Endothelial cell of umbilical vein (primary cell): ENCODE results near the gene VSX1. TPM values are rescaled to one million over a fixed set of nuclear protein-coding genes. Genes with fewer than 3 reads are reported as not detected.

ENCODE experiments used
- BruUV-seq: library from RNA; stranded (reverse); fragments of 400-500 nt; replicated peaks from 2 replicates; lab custom pipeline; 2021; lab: Mats Ljungman, UMichigan
- CTCF ChIA-PET: fragments of 300-600, 350-600 bp; sonication (Branson Sonifier 250); formaldehyde crosslinking; loops from one replicate; lab custom pipeline; 2021; ENCODE audit warnings: antibody characterized with exemption, inconsistent platforms; lab: Charles Lee
- POLR2A ChIA-PET: fragments of 300-600, 350-600 bp; sonication (Branson Sonifier 250); formaldehyde crosslinking; loops from one replicate; lab custom pipeline; 2021; ENCODE audit warnings: antibody characterized with exemption, inconsistent platforms; lab: Charles Lee
- DNase-seq: peaks from one replicate; pipeline ENCODE4 v3.0.0-alpha.2; 2011; ENCODE audit warnings: low read depth, low spot score
- FAIRE-seq: peaks from 2 replicates; lab custom pipeline; 2011; peaks lifted over from hg19 to GRCh38; lab: Jason Lieb, UNC
- H2AFZ ChIP-seq: 2 replicates; pipeline ENCODE4 v1.6.0; 2012; ENCODE audit warnings: low read depth, low read length, control low read depth, inconsistent platforms
- H3K27ac ChIP-seq: 2 replicates; pipeline ENCODE4 v1.5.1; 2011; ENCODE audit warnings: low read depth, mild to moderate bottlenecking, control low read depth, low read length, moderate library complexity; ENCODE audit not compliant: insufficient read depth
- H3K27me3 ChIP-seq, 2 experiments: 2 replicates each; pipeline versions ENCODE4 v1.6.0 to v1.6.1; 2011; ENCODE audit warnings: low read length in 2 of 2, mixed read lengths in 1 of 2; ENCODE audit not compliant: control insufficient read depth in 2 of 2, insufficient read depth in 2 of 2
- H3K36me3 ChIP-seq, 2 experiments: 2 replicates in 1 of 2; 3 replicates in 1 of 2; pipeline ENCODE4 v1.5.1; 2011; ENCODE audit warnings: low read length in 2 of 2, mild to moderate bottlenecking in 1 of 2, moderate library complexity in 1 of 2; ENCODE audit not compliant: control insufficient read depth in 2 of 2, insufficient read depth in 2 of 2; ENCODE audit errors: extremely low read depth in 1 of 2
- H3K4me1 ChIP-seq: 3 replicates; pipeline ENCODE4 v1.5.1; 2011; ENCODE audit warnings: mild to moderate bottlenecking, low read length; ENCODE audit not compliant: control insufficient read depth, insufficient read depth; ENCODE audit errors: extremely low read depth
- H3K4me2 ChIP-seq: 2 replicates; pipeline ENCODE4 v1.6.1; 2011; ENCODE audit warnings: low read length, control low read depth, mixed read lengths; ENCODE audit not compliant: insufficient read depth
- H3K4me3 ChIP-seq, 3 experiments: fragments of 200-600 bp in 1 of 3; sonication (generic), shearing (Covaris generic) in 1 of 3; replicated peaks in 1 of 3; 2 replicates each; pipeline ENCODE4 v1.5.1; 2011 to 2016; ENCODE audit warnings: control low read depth in 3 of 3, low read length in 3 of 3, mild to moderate bottlenecking in 2 of 3, inconsistent platforms in 1 of 3, low read depth in 1 of 3, moderate library complexity in 1 of 3; ENCODE audit not compliant: insufficient read depth in 1 of 3
- H3K79me2 ChIP-seq: 2 replicates; pipeline ENCODE4 v1.6.0; 2012; ENCODE audit warnings: low read length, inconsistent platforms; ENCODE audit not compliant: control insufficient read depth, insufficient read depth
- H3K9ac ChIP-seq: replicated peaks from 2 replicates; pipeline ENCODE3; 2011; ENCODE audit warnings: low read length, control low read depth; ENCODE audit not compliant: insufficient read depth; ENCODE audit errors: extremely low read depth
- H3K9me1 ChIP-seq: replicated peaks from 3 replicates; pipeline ENCODE4 v1.6.0; 2011; ENCODE audit warnings: mild to moderate bottlenecking, low read length; ENCODE audit not compliant: control insufficient read depth, insufficient read depth; ENCODE audit errors: extremely low read depth
- H3K9me3 ChIP-seq: replicated peaks from 2 replicates; pipeline ENCODE4 v1.5.1; 2012; ENCODE audit warnings: low read length, inconsistent platforms; ENCODE audit not compliant: control insufficient read depth, insufficient read depth
- H4K20me1 ChIP-seq: replicated peaks from 2 replicates; pipeline ENCODE3; 2011; ENCODE audit warnings: mild to moderate bottlenecking, low read length; ENCODE audit not compliant: control insufficient read depth, insufficient read depth; ENCODE audit errors: extremely low read depth
- EZH2 ChIP-seq: IDR thresholded peaks from 2 replicates; pipeline ENCODE4 v1.6.1; 2012; ENCODE audit warnings: borderline replicate concordance, low read depth, mild to moderate bottlenecking, moderate library complexity, low read length, inconsistent platforms; ENCODE audit not compliant: severe bottlenecking
- FOS ChIP-seq: IDR thresholded peaks from 2 replicates; pipeline ENCODE4 v1.6.1; 2011; ENCODE audit warnings: mild to moderate bottlenecking, low read length, moderate library complexity, borderline replicate concordance; ENCODE audit not compliant: insufficient read depth
- GATA2 ChIP-seq: IDR thresholded peaks from 2 replicates; pipeline ENCODE4 v1.7.0; 2011; ENCODE audit warnings: low read depth, mild to moderate bottlenecking, moderate library complexity, mixed read lengths, low read length; ENCODE audit not compliant: insufficient read length, insufficient read depth
- JUN ChIP-seq: IDR thresholded peaks from 2 replicates; pipeline ENCODE4 v1.6.1; 2011; ENCODE audit warnings: borderline replicate concordance, low read depth; ENCODE audit not compliant: insufficient read length, insufficient read depth
- MAX ChIP-seq: IDR thresholded peaks from 2 replicates; pipeline ENCODE4 v1.6.1; 2011; ENCODE audit not compliant: insufficient read depth, insufficient read length
- POLR2A ChIP-seq: IDR thresholded peaks from 2 replicates; pipeline ENCODE4 v1.6.1; 2012; ENCODE audit warnings: low read depth, mild to moderate bottlenecking, control low read depth, low read length
- dilution Hi-C: fragments of 300-500 bp; cut with MboI; formaldehyde crosslinking; loops from one replicate; pipeline ENCODE4 v1.15.0; 2019; ENCODE audit warnings: low sequenced_read_pairs; ENCODE audit not compliant: extremely low pct_ligation_motif_present
- intact Hi-C: fragments of 100-400 bp; cut with micrococcal nuclease; formaldehyde crosslinking; loops from one replicate; pipeline ENCODE4 v1.10.0; 2022
- polyA plus RNA-seq, 4 experiments: library from polyadenylated mRNA; depleted of rRNA in 3 of 4; stranded (reverse) in 3 of 4; unstranded in 1 of 4; fragments of >200 nt; gene quantifications; 2 replicates each; pipeline versions ENCODE4 v1.2.1 to v1.2.3, GENCODE V29; 2011 to 2012; ENCODE audit warnings: missing spikeins in 1 of 4
- total RNA-seq: library from RNA; stranded (reverse); gene quantifications from 2 replicates; pipeline ENCODE4 v1.2.3, GENCODE V29; 2021

Gene VSX1
- total and polyA plus RNA-seq, 2 donors (not counting 3 experiments of a cell fraction or from before 2014, with no cell fraction given): not detected

GRCh38 chr20:25083141-25083772 is 1.3 kb upstream of the VSX1 start:
- no peak overlapping the region for H2AFZ ChIP-seq
- BruUV-seq: no TSS peak
- no peaks in the 10 kb centered on the region for H3K9me3 ChIP-seq
- TF ChIP-seq EZH2 (peak; percentile 56), FOS (no peak), POLR2A (no peak), JUN (no peak), GATA2 (no peak)
- no peaks in the 10 kb centered on the region for H3K79me2 ChIP-seq
- H3K4me1 ChIP-seq: no peaks in the 10 kb centered on the region
- ChIA-PET POLR2A (no interaction called here), CTCF (no interaction called here)
- dilution Hi-C loops: no loop called here
- H3K27me3 ChIP-seq: peaks cover 57 to 73% of the 10 kb centered on the region in 2 experiments
- H3K27ac ChIP-seq: no peak overlapping the region
- no peak overlapping the region for H3K4me3 ChIP-seq
- H4K20me1 ChIP-seq: no peaks in the 10 kb centered on the region
- no peak overlapping the region for H3K4me2 ChIP-seq
- intact Hi-C loops: no loop called here
- no peaks in the 10 kb centered on the region for H3K36me3 ChIP-seq
- no peak for DNase-seq
- no peaks in the 10 kb centered on the region for H3K9me1 ChIP-seq
- no peak overlapping the region for H3K9ac ChIP-seq
- no peak for FAIRE-seq

GRCh38 chr20:25082498-25082873 is 545 bp upstream of the VSX1 start:
- no peaks in the 10 kb centered on the region for H3K9me1 ChIP-seq
- H3K36me3 ChIP-seq: no peaks in the 10 kb centered on the region
- no peak overlapping the region for H2AFZ ChIP-seq
- H3K4me3 ChIP-seq: no peak overlapping the region
- no peaks in the 10 kb centered on the region for H4K20me1 ChIP-seq
- H3K9me3 ChIP-seq: no peaks in the 10 kb centered on the region
- FAIRE-seq (no peak), DNase-seq (no peak)
- H3K9ac ChIP-seq: no peak overlapping the region
- H3K4me1 ChIP-seq: no peaks in the 10 kb centered on the region
- dilution Hi-C loops (no loop called here), intact Hi-C loops (no loop called here)
- CTCF ChIA-PET: no interaction called here
- no peak overlapping the region for H3K4me2 ChIP-seq
- H3K79me2 ChIP-seq: no peaks in the 10 kb centered on the region
- POLR2A ChIA-PET: no interaction called here
- TF ChIP-seq POLR2A (no peak), GATA2 (no peak), MAX (no peak)
- BruUV-seq: no TSS peak
- H3K27me3 ChIP-seq: peaks cover 63 to 81% of the 10 kb centered on the region in 2 experiments
- no peak overlapping the region for H3K27ac ChIP-seq
